Psoas muscle (tissue), 8 donors: ENCODE data around the gene SCGB1D4. TPM values are rescaled to one million over a fixed set of nuclear protein-coding genes. Genes with fewer than 3 reads are reported as not detected.
"Not testable (repeated sequence)": the region's sequence is repeated elsewhere in the genome, so short reads cannot be mapped to it uniquely, and the experiment has no call there.

Experiments used
- ATAC-seq, 4 donors: fragments of 200-7000 bp; cut with Tn5 transposase; one replicate each; pipeline ENCODE4 v1.9.1; 2020; ENCODE audit warnings: moderate library complexity in 3 of 4, mild to moderate bottlenecking in 2 of 4
- DNase-seq, 2 donors: peaks; one replicate each; pipeline ENCODE4 v3.0.0-alpha.2; 2020
- H3K27ac ChIP-seq: fragments of 200-600 bp; one replicate; pipeline ENCODE4 v1.8.0; 2022
- H3K27me3 ChIP-seq, 3 donors: fragments of 200-600 bp in 1 of 3; one replicate each; pipeline versions ENCODE4 v1.6.1 to v1.8.0; 2013 to 2022; ENCODE audit warnings: low read length in 2 of 3, mild to moderate bottlenecking in 2 of 3, moderate library complexity in 1 of 3; ENCODE audit not compliant: insufficient read depth in 3 of 3
- H3K36me3 ChIP-seq, 2 donors: fragments of 200-600 bp in 1 of 2; one replicate each; pipeline versions ENCODE4 v1.6.1 to v1.8.0; 2013 to 2022; ENCODE audit warnings: low read depth in 1 of 2, mild to moderate bottlenecking in 1 of 2, moderate library complexity in 1 of 2; ENCODE audit not compliant: insufficient read depth in 1 of 2
- H3K4me1 ChIP-seq: fragments of 200-600 bp; one replicate; pipeline ENCODE4 v1.8.0; 2022
- H3K4me3 ChIP-seq: fragments of 200-600 bp; one replicate; pipeline ENCODE4 v1.8.0; 2022; ENCODE audit warnings: mild to moderate bottlenecking
- H3K9me3 ChIP-seq: fragments of 200-600 bp; one replicate; pipeline ENCODE4 v1.8.0; 2022
- WGBS, 3 donors: extraction: QIAGEN DNeasy Blood & Tissue Kit; methylation state at CpG; one replicate each; pipeline versions ENCODE4 v1.1.6 to v1.1.7; 2013; 5-methylcytosine and 5-hydroxymethylcytosine counted together
- intact Hi-C, 2 donors: fragments of 100-400 bp; cut with DNase I; formaldehyde crosslinking; loops; one replicate each; pipeline versions ENCODE4 v1.11.0 to v1.14.2; 2022
- long read RNA-seq, 2 donors: library from polyadenylated mRNA; unstranded; transcript quantifications; one replicate each; pipeline ENCODE4 v2.0.0, GENCODE V29; 2021
- polyA plus RNA-seq, 3 donors: library from polyadenylated mRNA; stranded (reverse); fragments of 200-250 nt; gene quantifications; one replicate each; pipeline ENCODE4 v1.2.3, GENCODE V29; 2013
- total RNA-seq, 4 donors: library from RNA; stranded (reverse); fragmentation: NEBNext Ultra II Directional in 2 of 4; extraction: Animal tissue kit (Norgen Biotek cat#: 25700) in 2 of 4; gene quantifications; one replicate each; pipeline versions ENCODE4 v1.2.1 to v1.2.4, GENCODE V29; 2021 to 2023
- TF ChIP-seq, protein P1 (sequence below): fragments of 200-600 bp; IDR thresholded peaks from one replicate; pipeline ENCODE4 v1.8.0; 2022; ENCODE audit warnings: antibody characterized with exemption
- donor health status: healthy with polysubstance abuse.
- donor health status: DM: no; HTN: no; CAD: no; lungs with moderate emphysema.
- donor health status: Bipolar disorder and iron deficiency.
- donor health status: healthy.
- donor health status: DM: yes; HTN: yes; CAD: no.
- donor health status: DM: no; HTN: no; CAD: no.
- donor health status: DM: no; HTN: no; CAD: no.
- donor health status: DM: yes; HTN: yes; CAD: no.

SCGB1D4 gene
- not detected for total RNA-seq
- polyA plus RNA-seq: not detected
- long read RNA-seq, donor 1: 0 reads
- long read RNA-seq, donor 2: 0 reads

DNA sequence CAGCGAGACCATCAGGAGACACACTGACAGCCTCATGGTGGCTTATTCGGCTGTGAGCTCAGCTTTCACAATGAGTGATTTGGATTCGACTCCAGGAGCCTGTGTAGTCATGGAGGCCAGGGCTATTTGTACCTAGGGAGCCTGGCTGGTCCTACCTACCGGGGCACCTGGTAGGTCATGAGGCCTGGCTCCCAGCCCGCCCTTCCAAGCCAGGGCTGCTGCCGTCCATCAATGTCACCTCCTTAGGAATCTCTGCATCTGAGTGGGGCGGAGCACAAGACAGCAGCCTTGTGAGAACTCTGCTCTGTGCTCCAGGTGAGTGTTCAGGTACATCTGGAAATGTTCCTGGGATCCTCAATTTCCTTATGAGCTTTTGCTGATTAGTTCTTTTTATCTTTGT lies at the start of gene SCGB1D4:
TSS of gene SCGB1D4 (minus strand) at position 101 of the 400 bp plus-strand sequence. CDS start at position 36, 65 bp downstream.
- WGBS, 3 donors: 62 to 68% (median 65%) methylated on average over 7 of the region's 7 CpGs

GRCh38 chr11:62345861-62346260 lies 47.0 kb upstream of the SCGB1D4 start:
- no peaks in the 10 kb centered on the region for H3K27me3 ChIP-seq
- DNase-seq: no peak
- no peaks in the 10 kb centered on the region for H3K4me1 ChIP-seq
- intact Hi-C loops: no loop called here
- H3K36me3 ChIP-seq: peaks cover 0 to 23% of the 10 kb centered on the region in 2 donors
- no peaks in the 10 kb centered on the region for H3K9me3 ChIP-seq
- no peak overlapping the region for H3K4me3 ChIP-seq
- ATAC-seq: no peak
- no peak overlapping the region for H3K27ac ChIP-seq
- TF ChIP-seq, protein P1, sequence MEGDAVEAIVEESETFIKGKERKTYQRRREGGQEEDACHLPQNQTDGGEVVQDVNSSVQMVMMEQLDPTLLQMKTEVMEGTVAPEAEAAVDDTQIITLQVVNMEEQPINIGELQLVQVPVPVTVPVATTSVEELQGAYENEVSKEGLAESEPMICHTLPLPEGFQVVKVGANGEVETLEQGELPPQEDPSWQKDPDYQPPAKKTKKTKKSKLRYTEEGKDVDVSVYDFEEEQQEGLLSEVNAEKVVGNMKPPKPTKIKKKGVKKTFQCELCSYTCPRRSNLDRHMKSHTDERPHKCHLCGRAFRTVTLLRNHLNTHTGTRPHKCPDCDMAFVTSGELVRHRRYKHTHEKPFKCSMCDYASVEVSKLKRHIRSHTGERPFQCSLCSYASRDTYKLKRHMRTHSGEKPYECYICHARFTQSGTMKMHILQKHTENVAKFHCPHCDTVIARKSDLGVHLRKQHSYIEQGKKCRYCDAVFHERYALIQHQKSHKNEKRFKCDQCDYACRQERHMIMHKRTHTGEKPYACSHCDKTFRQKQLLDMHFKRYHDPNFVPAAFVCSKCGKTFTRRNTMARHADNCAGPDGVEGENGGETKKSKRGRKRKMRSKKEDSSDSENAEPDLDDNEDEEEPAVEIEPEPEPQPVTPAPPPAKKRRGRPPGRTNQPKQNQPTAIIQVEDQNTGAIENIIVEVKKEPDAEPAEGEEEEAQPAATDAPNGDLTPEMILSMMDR: no peak
- 92 to 94% (median 93%) methylated on average over 6 of the region's 6 CpGs for WGBS, 3 donors

More for the DNA sequence above, at the start of gene SCGB1D4:
- H3K27me3 ChIP-seq: peaks cover 0 to 14% (median 2%) of the 10 kb centered on the region in 3 donors
- H3K9me3 ChIP-seq: no peaks in the 10 kb centered on the region
- no peak within 1 kb of the TSS for H3K27ac ChIP-seq
- TF ChIP-seq, protein P1: no peak
- H3K4me3 ChIP-seq: no peak within 1 kb of the TSS
- H3K4me1 ChIP-seq: no peaks in the 10 kb centered on the region
- intact Hi-C loops: no loop called here
- no peak for DNase-seq
- no peak for ATAC-seq
- no peaks in the 10 kb centered on the region for H3K36me3 ChIP-seq

- H3K4me3 ChIP-seq: no peak overlapping the region
- intact Hi-C loops: no loop called here
- 80 to 94% (median 90%) methylated on average over 1 of the region's 1 CpG for WGBS, 3 donors
- no peaks in the 10 kb centered on the region for H3K4me1 ChIP-seq
- no peak for ATAC-seq
- DNase-seq: no peak
- TF ChIP-seq, protein P1: no peak
- H3K36me3 ChIP-seq: peaks cover 0 to 23% of the 10 kb centered on the region in 2 donors
- no peaks in the 10 kb centered on the region for H3K9me3 ChIP-seq
- H3K27ac ChIP-seq: no peak overlapping the region
- no peaks in the 10 kb centered on the region for H3K27me3 ChIP-seq
Observed at GRCh38 chr11:62344210-62344609, 45.3 kb upstream of the SCGB1D4 start.

GRCh38 chr11:62343646-62344190 lies 44.8 kb upstream of the SCGB1D4 start:
- H3K4me1 ChIP-seq: not testable (repeated sequence)

GRCh38 chr11:62341588-62341987 lies 42.7 kb upstream of the SCGB1D4 start:
- ATAC-seq (no peak), DNase-seq (no peak)
- intact Hi-C loops: loop anchor here in 1 of 2 donors (2.0 kb wide), 1 partner anchor 37 kb away; no protein-coding TSS in a partner anchor
- Histone ChIP-seq H3K9me3 (no peaks in the 10 kb centered on the region), H3K27me3 (no peaks in the 10 kb centered on the region), H3K36me3 (peaks cover 0 to 23% of the 10 kb centered on the region in 2 donors), H3K4me3 (no peak overlapping the region), H3K4me1 (peaks cover 7% of the 10 kb centered on the region), H3K27ac (no peak overlapping the region)
- TF ChIP-seq, protein P1: no peak
- 79 to 86% (median 82%) methylated on average over 4 of the region's 4 CpGs for WGBS, 3 donors

More at GRCh38 chr11:62343646-62344190, 44.8 kb upstream of the SCGB1D4 start:
- H3K36me3 ChIP-seq: peaks cover 0 to 23% of the 10 kb centered on the region in 2 donors
- H3K9me3 ChIP-seq, intact Hi-C loops, H3K4me3 ChIP-seq, DNase-seq, ATAC-seq, H3K27ac ChIP-seq, H3K27me3 ChIP-seq: not testable (repeated sequence)
- WGBS, 3 donors: 94 to 96% (median 94%) methylated on average over 7 of the region's 7 CpGs
